SK-N-SH (cell line): Measurements from ENCODE around the gene DTX2. TPM values are rescaled to one million over a fixed set of nuclear protein-coding genes. Genes with fewer than 3 reads are reported as not detected.

Source experiments
- polyA plus RNA-seq, 3 experiments: library from polyadenylated mRNA; depleted of rRNA; stranded (reverse); fragments of >200 nt; gene quantifications; 2 replicates each; pipeline ENCODE4 v1.2.3, GENCODE V29; 2012
- small RNA-seq, 7 experiments: library from RNA; depleted of rRNA; stranded (forward); fragments of <200 nt; gene quantifications; one replicate each; pipeline ENCODE3, GENCODE V24; 2012

DTX2 gene
- polyA plus RNA-seq, 1 of the 3 experiments (the other 2 are of a cell fraction): 7.6 TPM

Small RNA genes within 50 kb of the gene (small RNA-seq; reads per million reads assigned to genes)
- gene RF00019: 0 reads per million in 7 experiments

Other genes with a start within 250 kb of the DTX2 start
- 439 and 824 TPM in 2 replicates for gene HSPB1, start 159.0 kb upstream of the DTX2 start, polyA plus RNA-seq (2012; rRNA removed)
- 60.4 and 78.0 TPM in 2 replicates for gene YWHAG, start 102.7 kb upstream of the DTX2 start, polyA plus RNA-seq (2012; rRNA removed)
- gene SSC4D, start 52.0 kb upstream of the DTX2 start, polyA plus RNA-seq (2012; rRNA removed): 1.6 and 2.0 TPM in 2 replicates
- gene ZP3, start 36.8 kb upstream of the DTX2 start, polyA plus RNA-seq (2012; rRNA removed): 4.5 and 5.4 TPM in 2 replicates
- gene UPK3B, start 48.8 kb downstream of the DTX2 start, polyA plus RNA-seq (2012; rRNA removed): 0.11 TPM in 1 of 2 replicates, not detected in the other
- 0.10 TPM in 1 of 2 replicates, not detected in the other for gene SPDYE16, start 81.6 kb downstream of the DTX2 start, polyA plus RNA-seq (2012; rRNA removed)
- 10.3 and 11.7 TPM in 2 replicates for gene POMZP3, start 165.6 kb downstream of the DTX2 start, polyA plus RNA-seq (2012; rRNA removed)